ENCODE results near the gene COL16A1.

The COL16A1 gene

GRCh38 chr1:31681415-31681814, 22.4 kb downstream of the COL16A1 start:
- no peak for DNase-seq

- no peak for DNase-seq
Measured at GRCh38 chr1:31679676-31680230, 24.1 kb downstream of the COL16A1 start.

GRCh38 chr1:31679091-31679490, 24.7 kb downstream of the COL16A1 start:
- DNase-seq = no peak

GRCh38 chr1:31678681-31679080, 25.1 kb downstream of the COL16A1 start:
- DNase-seq = no peak

- DNase-seq = no peak
Measured at GRCh38 chr1:31677949-31678348, 25.9 kb downstream of the COL16A1 start.

- no peak for DNase-seq
Measured at GRCh38 chr1:31677401-31677800, 26.4 kb downstream of the COL16A1 start.

GRCh38 chr1:31675756-31676155, 28.1 kb downstream of the COL16A1 start:
- DNase-seq = no peak

GRCh38 chr1:31675161-31675560, 28.7 kb downstream of the COL16A1 start:
- DNase-seq = no peak

GRCh38 chr1:31674626-31675025, 29.2 kb downstream of the COL16A1 start:
- peak; percentile 81 for DNase-seq

GRCh38 chr1:31673433-31673832, 30.4 kb downstream of the COL16A1 start:
- DNase-seq = no peak

- no peak for DNase-seq
Measured at GRCh38 chr1:31672986-31673385, 30.8 kb downstream of the COL16A1 start.

GRCh38 chr1:31671561-31672201, 32.1 kb downstream of the COL16A1 start:
- no peak for DNase-seq

- no peak for DNase-seq
Measured at GRCh38 chr1:31671147-31671546, 32.7 kb downstream of the COL16A1 start.

- no peak for DNase-seq
Measured at GRCh38 chr1:31670593-31670964, 33.2 kb downstream of the COL16A1 start.

- no peak for DNase-seq
Measured at GRCh38 chr1:31669786-31670592, 33.8 kb downstream of the COL16A1 start.

- DNase-seq = no peak
Measured at GRCh38 chr1:31669433-31669785, 34.4 kb downstream of the COL16A1 start.

- DNase-seq = no peak
Measured at GRCh38 chr1:31668303-31668883, 35.4 kb downstream of the COL16A1 start.

- no peak for DNase-seq
Measured at GRCh38 chr1:31667065-31667785, 36.6 kb downstream of the COL16A1 start.

- DNase-seq = peak; percentile 47
Measured at GRCh38 chr1:31666263-31666963, 37.4 kb downstream of the COL16A1 start.

GRCh38 chr1:31665234-31665878, 38.5 kb downstream of the COL16A1 start:
- DNase-seq = no peak

- DNase-seq = no peak
Measured at GRCh38 chr1:31664528-31664927, 39.3 kb downstream of the COL16A1 start.
